WI38 (cell line): ENCODE data around the gene LPCAT2.

ENCODE experiments used
- H3K4me3 ChIP-seq: 2 replicates; pipeline ENCODE4 v1.5.1; 2011; ENCODE audit warnings: low read depth, mild to moderate bottlenecking, control low read depth, low read length
- TF ChIP-seq, protein P1 (sequence below): IDR thresholded peaks from 2 replicates; pipeline ENCODE4 v1.5.1; 2012; ENCODE audit warnings: low read depth, mild to moderate bottlenecking, control low read depth, low read length

Gene LPCAT2

DNA sequence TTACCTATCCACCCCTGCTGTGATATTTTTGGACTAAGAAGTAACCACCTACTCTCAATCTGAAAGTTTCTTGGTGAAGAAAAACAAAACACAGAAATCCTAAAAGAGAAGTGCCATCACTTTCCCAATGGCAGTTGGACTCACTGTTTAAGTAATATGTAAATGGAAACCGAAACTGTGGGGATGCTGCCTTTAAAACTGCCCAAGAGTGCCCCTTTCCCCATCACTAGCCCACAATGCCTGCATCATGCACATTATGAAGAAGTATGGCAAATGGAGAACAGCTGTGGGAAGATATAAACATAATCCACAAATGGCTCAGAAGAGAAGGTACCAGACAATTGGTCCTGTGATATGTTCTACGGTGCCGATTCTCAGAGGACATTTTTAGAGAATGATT is 113.4 kb downstream of the LPCAT2 start:
- TF ChIP-seq, protein P1, sequence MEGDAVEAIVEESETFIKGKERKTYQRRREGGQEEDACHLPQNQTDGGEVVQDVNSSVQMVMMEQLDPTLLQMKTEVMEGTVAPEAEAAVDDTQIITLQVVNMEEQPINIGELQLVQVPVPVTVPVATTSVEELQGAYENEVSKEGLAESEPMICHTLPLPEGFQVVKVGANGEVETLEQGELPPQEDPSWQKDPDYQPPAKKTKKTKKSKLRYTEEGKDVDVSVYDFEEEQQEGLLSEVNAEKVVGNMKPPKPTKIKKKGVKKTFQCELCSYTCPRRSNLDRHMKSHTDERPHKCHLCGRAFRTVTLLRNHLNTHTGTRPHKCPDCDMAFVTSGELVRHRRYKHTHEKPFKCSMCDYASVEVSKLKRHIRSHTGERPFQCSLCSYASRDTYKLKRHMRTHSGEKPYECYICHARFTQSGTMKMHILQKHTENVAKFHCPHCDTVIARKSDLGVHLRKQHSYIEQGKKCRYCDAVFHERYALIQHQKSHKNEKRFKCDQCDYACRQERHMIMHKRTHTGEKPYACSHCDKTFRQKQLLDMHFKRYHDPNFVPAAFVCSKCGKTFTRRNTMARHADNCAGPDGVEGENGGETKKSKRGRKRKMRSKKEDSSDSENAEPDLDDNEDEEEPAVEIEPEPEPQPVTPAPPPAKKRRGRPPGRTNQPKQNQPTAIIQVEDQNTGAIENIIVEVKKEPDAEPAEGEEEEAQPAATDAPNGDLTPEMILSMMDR = no peak
- H3K4me3 ChIP-seq = no peak overlapping the region

DNA sequence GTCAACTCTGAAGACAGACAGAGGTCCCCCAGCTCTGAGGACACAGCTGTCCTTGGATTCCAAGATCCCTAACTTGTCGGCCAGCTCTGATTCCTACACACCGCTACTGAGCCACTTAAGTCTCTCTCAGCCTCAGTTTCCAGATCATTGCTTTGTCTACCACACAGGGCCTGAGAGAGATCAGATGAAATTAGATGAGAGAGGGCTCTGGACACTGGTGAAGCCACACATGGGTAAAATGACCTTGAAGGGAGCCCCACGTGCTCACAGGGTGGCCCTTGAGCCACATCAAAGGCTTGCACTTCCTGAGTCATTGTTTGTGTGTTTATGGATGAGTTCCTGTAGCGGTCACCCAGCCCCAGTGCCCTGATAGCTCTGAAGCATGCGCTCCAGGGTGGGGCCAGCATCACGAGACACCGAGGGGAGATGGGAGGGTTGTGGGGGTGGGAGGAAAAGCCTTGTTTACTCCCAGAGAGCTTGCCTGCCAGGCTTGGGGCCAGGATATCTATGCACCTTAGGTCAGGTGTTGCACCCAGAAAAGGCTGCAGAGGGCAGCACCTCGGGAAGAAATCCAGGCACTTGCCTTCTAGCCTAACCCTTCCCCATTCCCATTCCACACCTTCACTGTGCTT is 114.2 kb downstream of the LPCAT2 start:
- TF ChIP-seq, protein P1 = no peak
- H3K4me3 ChIP-seq = no peak overlapping the region

DNA sequence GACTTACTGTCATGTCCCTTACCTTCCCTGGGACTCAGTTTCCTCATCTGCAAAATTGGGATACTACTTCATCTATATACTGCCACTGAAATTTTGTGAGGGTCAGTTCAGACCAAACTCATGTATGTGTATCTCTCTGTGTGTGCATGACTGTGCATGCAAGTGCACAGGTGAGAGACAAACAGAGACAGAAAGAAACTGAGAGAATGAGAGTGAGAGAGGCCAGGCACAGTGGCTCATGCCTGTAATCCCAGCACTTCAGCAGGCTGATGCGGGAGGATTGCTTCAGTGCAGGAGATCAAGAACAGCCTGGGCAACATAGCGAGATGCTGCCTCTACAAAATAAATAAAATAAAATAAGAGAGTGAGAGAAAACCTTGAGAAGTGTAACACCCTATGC is 114.8 kb downstream of the LPCAT2 start:
- no peak overlapping the region for H3K4me3 ChIP-seq
- TF ChIP-seq, protein P1 = no peak

DNA sequence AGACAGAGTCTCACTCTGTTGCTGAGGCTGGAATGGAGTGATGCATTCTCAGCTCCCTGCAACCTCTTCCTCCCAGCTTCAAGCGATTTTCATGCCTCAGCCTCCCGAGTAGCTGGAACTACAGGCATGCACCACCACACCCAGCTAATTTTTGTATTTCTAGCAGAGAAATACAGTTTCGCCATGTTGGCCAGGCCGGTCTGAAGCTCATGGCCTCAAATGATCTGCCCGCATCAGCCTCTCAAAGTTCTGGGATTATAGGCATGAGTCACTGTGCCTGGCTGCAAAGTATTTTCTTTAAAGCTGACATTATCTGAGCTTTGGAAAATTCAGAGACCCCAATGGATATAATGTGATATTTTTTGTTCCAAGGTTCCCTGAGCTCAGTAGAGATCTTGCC is 115.8 kb downstream of the LPCAT2 start:
- no peak overlapping the region for H3K4me3 ChIP-seq
- TF ChIP-seq, protein P1 = no peak

DNA sequence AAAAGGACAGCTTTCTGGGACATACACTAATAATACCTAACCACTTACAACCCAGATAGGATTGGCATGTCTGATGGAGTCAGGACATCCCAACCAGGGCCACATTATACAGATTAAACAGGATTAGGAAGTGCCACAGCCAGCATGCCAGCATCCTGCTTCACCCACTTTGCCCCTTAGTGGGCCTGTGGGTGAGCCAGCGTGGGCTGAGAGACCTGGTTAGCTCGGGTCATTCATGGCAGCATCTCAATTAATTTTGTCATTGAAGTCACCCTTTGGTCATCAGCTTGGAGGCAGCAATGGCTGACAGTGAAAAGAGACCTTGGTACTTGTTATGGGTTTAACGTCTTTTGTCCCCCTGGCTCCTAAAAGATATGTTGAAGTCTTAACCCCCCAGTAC is 117.0 kb downstream of the LPCAT2 start:
- TF ChIP-seq, protein P1 = no peak
- no peak overlapping the region for H3K4me3 ChIP-seq

DNA sequence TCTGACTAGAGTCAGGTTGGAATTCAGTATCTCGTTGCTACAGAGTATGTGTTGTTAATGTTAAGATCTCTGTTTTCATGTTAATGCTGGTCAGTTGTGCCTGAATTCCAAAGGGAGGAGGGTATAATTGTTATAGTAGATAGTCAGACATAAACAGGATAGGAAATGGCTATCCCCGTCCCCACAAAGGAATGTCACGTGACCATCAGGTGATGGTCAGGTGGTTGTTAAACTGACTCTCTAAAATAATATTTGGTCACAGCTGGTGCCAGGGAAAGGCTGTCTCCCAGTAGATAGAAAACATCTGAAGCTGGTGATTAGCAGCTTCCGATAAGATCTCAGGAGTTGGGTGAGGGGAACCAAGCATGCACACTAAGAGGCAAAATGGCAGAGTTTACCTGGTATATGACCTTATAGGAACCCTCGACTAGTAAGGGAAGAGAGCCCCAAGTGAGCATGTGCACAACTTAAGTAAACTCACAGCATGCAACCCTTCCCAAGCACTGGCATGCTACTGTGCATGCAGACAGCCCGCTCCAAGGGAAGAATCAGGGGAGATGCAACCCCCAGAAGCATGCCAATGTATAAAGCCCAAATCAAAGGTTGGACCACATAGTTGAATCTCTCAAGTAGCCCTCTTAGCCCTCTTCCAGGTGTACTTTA is 119.6 kb downstream of the LPCAT2 start:
- TF ChIP-seq, protein P1 = no peak
- H3K4me3 ChIP-seq = no peak overlapping the region

DNA sequence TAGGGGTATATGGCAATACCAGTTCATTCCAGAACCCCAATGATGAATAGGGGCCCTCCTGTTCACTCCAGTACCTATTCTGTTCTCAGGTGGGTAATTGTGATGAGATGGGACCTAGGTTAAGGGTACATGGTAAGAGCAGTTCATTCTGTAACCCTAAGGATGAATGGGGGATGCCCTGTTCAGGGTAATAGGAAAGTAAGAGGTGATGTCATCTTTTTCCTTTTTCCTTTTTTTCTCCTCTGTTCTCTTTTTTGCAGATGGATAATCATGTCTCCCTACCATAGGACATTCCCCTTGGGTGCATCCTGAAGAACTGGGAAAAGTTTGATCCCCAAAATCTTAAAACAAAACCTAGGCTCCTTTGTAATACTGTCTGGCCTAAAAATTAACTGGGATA is 121.9 kb downstream of the LPCAT2 start:
- TF ChIP-seq, protein P1 = no peak
- no peak overlapping the region for H3K4me3 ChIP-seq
